ENCODE measurements around the gene PRKCA. TPM values are rescaled to one million over a fixed set of nuclear protein-coding genes. Genes with fewer than 3 reads are reported as not detected.

PRKCA gene
- total and polyA plus RNA-seq, 2 of the 13 experiments (the other 11 are each of a cell fraction or from before 2014, with no cell fraction given): 18.5 to 21.5 TPM

DNA sequence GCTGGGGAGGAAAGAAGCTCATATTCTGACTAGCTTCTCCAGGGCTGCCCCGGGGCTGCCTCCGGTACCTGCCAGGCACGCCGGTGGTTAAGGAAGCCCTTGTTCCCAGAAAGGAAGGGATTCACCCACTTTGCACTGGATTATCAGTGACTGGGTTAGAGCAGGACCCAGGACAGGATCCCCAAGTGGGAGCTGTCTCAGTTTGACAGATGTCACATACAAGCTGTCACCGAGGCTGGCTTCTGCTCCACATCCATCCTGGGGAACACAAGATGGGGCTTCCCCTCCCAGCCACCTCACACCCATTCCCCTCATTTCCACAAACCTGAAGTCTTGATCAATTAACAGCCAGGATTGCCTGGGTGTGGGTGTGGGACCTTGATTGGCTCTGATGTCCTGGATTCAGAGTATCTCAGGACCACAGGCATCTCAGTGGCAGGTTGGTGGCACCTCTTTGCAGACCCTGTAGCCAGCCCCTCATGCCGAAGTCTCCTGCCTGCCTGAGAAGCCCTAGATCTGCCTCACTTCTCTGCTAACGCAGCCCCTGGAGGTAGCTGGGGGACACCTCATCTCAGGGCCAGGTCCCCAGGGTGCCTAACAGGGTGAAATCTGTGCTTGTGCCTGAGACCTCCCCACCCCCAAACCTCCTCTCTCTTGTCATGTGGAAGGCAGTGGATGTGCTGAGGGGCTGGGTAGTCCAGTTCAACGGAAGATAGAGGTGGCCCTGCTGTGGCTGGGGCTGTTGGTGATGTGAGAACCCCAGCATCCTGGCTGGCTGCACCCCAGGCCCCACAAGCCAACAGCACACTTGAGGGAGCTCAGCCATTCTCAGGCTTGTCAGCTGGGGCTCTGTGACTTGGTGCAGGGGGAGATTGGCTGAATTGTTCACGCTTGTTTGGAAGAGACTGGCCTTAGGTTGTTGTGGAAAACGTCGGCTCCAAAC is 533.9 kb downstream of the PRKCA start:
- H3K79me2 ChIP-seq (ENCODE audit: insufficient read depth, low read length): no peaks in the 10 kb centered on the region
- ChIA-PET CTCF (ENCODE audit: low intra/inter-chr PET ratio, low total read pairs) (no interaction called here), POLR2A (no interaction called here)
- FAIRE-seq (no peak), DNase-seq (ENCODE audit: low spot score) (no peak), ATAC-seq (peak; percentile 22)
- H3K36me3 ChIP-seq (replicated peaks in 1 of 2; ENCODE audit: control insufficient read depth in 1 of 2, insufficient read depth in 2 of 2, low read length in 2 of 2): no peaks in the 10 kb centered on the region
- H3K4me1 ChIP-seq (ENCODE audit: insufficient read depth, low read length): no peaks in the 10 kb centered on the region
- no peak overlapping the region for H3K9ac ChIP-seq (ENCODE audit: insufficient read depth, low read depth, low read length)
- TF ChIP-seq, protein P1, sequence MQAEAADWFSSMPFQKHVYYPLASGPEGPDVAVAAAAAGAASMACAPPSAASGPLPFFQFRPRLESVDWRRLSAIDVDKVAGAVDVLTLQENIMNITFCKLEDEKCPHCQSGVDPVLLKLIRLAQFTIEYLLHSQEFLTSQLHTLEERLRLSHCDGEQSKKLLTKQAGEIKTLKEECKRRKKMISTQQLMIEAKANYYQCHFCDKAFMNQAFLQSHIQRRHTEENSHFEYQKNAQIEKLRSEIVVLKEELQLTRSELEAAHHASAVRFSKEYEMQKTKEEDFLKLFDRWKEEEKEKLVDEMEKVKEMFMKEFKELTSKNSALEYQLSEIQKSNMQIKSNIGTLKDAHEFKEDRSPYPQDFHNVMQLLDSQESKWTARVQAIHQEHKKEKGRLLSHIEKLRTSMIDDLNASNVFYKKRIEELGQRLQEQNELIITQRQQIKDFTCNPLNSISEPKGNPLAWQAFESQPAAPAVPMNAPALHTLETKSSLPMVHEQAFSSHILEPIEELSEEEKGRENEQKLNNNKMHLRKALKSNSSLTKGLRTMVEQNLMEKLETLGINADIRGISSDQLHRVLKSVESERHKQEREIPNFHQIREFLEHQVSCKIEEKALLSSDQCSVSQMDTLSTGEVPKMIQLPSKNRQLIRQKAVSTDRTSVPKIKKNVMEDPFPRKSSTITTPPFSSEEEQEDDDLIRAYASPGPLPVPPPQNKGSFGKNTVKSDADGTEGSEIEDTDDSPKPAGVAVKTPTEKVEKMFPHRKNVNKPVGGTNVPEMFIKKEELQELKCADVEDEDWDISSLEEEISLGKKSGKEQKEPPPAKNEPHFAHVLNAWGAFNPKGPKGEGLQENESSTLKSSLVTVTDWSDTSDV (CRISPR knock-in tag; IDR thresholded peaks at IDR 0.05): no peak
- TF ChIP-seq NFYB (CRISPR knock-in tag; IDR thresholded peaks at IDR 0.05): no peak
- TF ChIP-seq, protein P2, sequence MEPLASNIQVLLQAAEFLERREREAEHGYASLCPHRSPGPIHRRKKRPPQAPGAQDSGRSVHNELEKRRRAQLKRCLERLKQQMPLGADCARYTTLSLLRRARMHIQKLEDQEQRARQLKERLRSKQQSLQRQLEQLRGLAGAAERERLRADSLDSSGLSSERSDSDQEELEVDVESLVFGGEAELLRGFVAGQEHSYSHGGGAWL (CRISPR knock-in tag; IDR thresholded peaks at IDR 0.05): no peak
- no peak for TF ChIP-seq MLLT10 (CRISPR knock-in tag; IDR thresholded peaks at IDR 0.05)
- no peak for TF ChIP-seq ZNF33B (CRISPR knock-in tag; IDR thresholded peaks at IDR 0.05)
- no peak for TF ChIP-seq ZNF263 (CRISPR knock-in tag; IDR thresholded peaks at IDR 0.05)
- no peak for TF ChIP-seq SOX13 (IDR thresholded peaks at IDR 0.05)
- no peak for TF ChIP-seq SOX13 (CRISPR knock-in tag; conservative IDR thresholded peaks at IDR 0.05 in 1 of 2, IDR thresholded peaks at IDR 0.05 in 1 of 2)
- no peak for TF ChIP-seq ZNF30 (CRISPR knock-in tag; IDR thresholded peaks at IDR 0.05)
- TF ChIP-seq MEF2D (CRISPR knock-in tag; IDR thresholded peaks at IDR 0.05): no peak
- TF ChIP-seq ZBTB21 (CRISPR knock-in tag; IDR thresholded peaks at IDR 0.05): no peak
- TF ChIP-seq ZFP36 (IDR thresholded peaks at IDR 0.05; ENCODE audit: borderline replicate concordance, low read depth, low read length, partially characterized antibody): no peak
- TF ChIP-seq NKX3-1 (CRISPR knock-in tag; IDR thresholded peaks at IDR 0.05): no peak
- no peak for TF ChIP-seq RCOR2 (CRISPR knock-in tag; IDR thresholded peaks at IDR 0.05)
- TF ChIP-seq TCF7 (IDR thresholded peaks at IDR 0.05; ENCODE audit: low read depth): no peak
- TF ChIP-seq, protein P3, sequence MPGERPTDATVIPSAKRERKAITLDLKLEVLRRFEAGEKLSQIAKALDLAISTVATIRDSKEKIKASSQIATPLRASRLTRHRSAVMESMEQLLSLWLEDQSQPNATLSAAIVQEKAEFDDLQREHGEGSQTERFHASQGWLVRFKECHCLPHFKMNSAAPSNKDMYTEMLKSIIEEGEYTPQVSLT (CRISPR knock-in tag; IDR thresholded peaks at IDR 0.05; ENCODE audit: borderline replicate concordance, low read depth): no peak
- intact Hi-C loops (cut with micrococcal nuclease; ENCODE audit: unreplicated experiment): no loop called here
- 19% methylated on average over 9 of the region's 11 CpGs for WGBS (ENCODE audit: low lambda C conversion rate)
- H3K27me3 ChIP-seq (ENCODE audit: control insufficient read depth in 1 of 2, insufficient read depth in 2 of 2, low read length in 2 of 2): peaks cover 8 to 70% of the 10 kb centered on the region in 2 experiments
- H3K4me2 ChIP-seq (ENCODE audit: low read depth, low read length): no peak overlapping the region
- H4K20me1 ChIP-seq (ENCODE audit: insufficient read depth, low read length): no peaks in the 10 kb centered on the region
- H3K9me3 ChIP-seq (ENCODE audit: low read length): no peaks in the 10 kb centered on the region
- in situ Hi-C loops (cut with HindIII; ENCODE audit: extremely low pct_ligation_motif_present, low pct_unique_long_range_greater_than_20kb): no loop called here
- no peak overlapping the region for H2AFZ ChIP-seq (ENCODE audit: low read length)
- no peak overlapping the region for H3K27ac ChIP-seq (ENCODE audit: extremely low read length, insufficient read depth, low read length)
- no TSS peak for BruUV-seq (replicated peaks)
- no peak overlapping the region for H3K4me3 ChIP-seq (replicated peaks in 1 of 3; ENCODE audit: insufficient read depth in 1 of 3, low read depth in 2 of 3, low read length in 3 of 3)

Measured in HepG2 (cell line).